HCT116 (cell line): Measurements from ENCODE around the gene ACBD4.

Experiments used
- POLR2A ChIP-seq: IDR thresholded peaks from 2 replicates; pipeline ENCODE4 v1.7.0; 2011; ENCODE audit warnings: borderline replicate concordance; ENCODE audit not compliant: insufficient read depth, insufficient read length; ENCODE audit errors: extremely low read depth
- SIN3A ChIP-seq: IDR thresholded peaks from 2 replicates; pipeline ENCODE4 v1.6.1; 2012; ENCODE audit warnings: low read depth
- TF ChIP-seq, protein P1 (sequence below), 3 experiments: fragments of 200-600 bp in 1 of 3; sonication (generic) in 1 of 3; IDR thresholded peaks in 2 of 3; conservative IDR thresholded peaks in 1 of 3; 2 replicates each; pipeline ENCODE4 v1.5.1; 2012 to 2017; ENCODE audit warnings: low read depth in 2 of 3, low read length in 2 of 3, antibody characterized with exemption in 1 of 3, borderline replicate concordance in 1 of 3, control low read depth in 1 of 3, mild to moderate bottlenecking in 1 of 3, mixed read lengths in 1 of 3, mixed run types in 1 of 3, moderate library complexity in 1 of 3; ENCODE audit not compliant: insufficient read depth in 1 of 3
- TF ChIP-seq, protein P2 (sequence below): IDR thresholded peaks from 2 replicates; pipeline ENCODE4 v1.6.1; 2012

DNA sequence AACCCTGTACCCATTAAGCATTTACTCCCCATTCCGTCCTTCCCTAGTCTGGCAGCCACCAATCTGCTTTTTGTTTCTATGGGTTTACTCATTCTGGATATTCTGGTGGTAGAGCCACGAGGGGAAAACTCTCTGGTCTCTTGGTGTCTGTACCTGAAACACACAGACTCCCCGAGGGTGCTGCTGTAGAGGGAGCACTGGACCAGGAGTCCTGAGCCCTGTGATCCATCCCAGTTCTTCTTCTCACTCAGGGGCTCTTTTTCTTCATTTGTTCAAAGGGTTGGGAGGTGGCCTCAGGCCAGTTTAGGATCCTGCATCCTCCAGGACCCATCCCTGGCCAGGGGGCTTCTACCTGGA, 40.2 kb downstream of the ACBD4 start:
- TF ChIP-seq, protein P1, sequence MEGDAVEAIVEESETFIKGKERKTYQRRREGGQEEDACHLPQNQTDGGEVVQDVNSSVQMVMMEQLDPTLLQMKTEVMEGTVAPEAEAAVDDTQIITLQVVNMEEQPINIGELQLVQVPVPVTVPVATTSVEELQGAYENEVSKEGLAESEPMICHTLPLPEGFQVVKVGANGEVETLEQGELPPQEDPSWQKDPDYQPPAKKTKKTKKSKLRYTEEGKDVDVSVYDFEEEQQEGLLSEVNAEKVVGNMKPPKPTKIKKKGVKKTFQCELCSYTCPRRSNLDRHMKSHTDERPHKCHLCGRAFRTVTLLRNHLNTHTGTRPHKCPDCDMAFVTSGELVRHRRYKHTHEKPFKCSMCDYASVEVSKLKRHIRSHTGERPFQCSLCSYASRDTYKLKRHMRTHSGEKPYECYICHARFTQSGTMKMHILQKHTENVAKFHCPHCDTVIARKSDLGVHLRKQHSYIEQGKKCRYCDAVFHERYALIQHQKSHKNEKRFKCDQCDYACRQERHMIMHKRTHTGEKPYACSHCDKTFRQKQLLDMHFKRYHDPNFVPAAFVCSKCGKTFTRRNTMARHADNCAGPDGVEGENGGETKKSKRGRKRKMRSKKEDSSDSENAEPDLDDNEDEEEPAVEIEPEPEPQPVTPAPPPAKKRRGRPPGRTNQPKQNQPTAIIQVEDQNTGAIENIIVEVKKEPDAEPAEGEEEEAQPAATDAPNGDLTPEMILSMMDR (IDR thresholded peaks at IDR 0.05 in 2 of 3, conservative IDR thresholded peaks at IDR 0.05 in 1 of 3; ENCODE audit: borderline replicate concordance in 1 of 3, insufficient read depth in 1 of 3, low read depth in 2 of 3, low read length in 2 of 3), result no peak
- TF ChIP-seq, protein P2, sequence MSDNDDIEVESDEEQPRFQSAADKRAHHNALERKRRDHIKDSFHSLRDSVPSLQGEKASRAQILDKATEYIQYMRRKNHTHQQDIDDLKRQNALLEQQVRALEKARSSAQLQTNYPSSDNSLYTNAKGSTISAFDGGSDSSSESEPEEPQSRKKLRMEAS, result no peak
- TF ChIP-seq POLR2A, result no peak
- TF ChIP-seq SIN3A, result no peak
